ENCODE data around the gene CDKL5.

CDKL5 gene

DNA sequence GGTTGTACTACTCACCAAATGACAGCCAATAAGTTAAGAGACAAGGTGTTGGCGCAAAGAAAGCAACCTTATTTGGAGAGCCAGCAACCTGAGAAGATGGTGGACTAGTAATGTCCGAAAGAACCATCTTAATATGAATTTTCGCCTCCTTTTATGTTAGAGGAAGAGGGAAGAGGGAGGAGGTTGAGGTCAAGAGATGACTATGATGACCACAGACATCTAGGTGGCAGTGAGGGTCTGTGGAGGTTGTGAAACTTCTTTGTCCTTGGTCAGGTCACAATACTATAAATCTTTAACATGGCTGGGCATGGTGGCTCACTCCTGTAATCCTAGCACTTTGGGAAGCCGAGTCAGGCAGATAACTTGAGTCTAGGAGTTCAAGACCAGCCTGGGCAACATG lies 15.4 kb downstream of the CDKL5 start:
- no peak for DNase-seq
- H3K9me3 ChIP-seq (ENCODE audit: severe bottlenecking), result no peaks in the 10 kb centered on the region
- peaks cover 67% of the 10 kb centered on the region for H3K36me3 ChIP-seq
- TF ChIP-seq, protein P1, sequence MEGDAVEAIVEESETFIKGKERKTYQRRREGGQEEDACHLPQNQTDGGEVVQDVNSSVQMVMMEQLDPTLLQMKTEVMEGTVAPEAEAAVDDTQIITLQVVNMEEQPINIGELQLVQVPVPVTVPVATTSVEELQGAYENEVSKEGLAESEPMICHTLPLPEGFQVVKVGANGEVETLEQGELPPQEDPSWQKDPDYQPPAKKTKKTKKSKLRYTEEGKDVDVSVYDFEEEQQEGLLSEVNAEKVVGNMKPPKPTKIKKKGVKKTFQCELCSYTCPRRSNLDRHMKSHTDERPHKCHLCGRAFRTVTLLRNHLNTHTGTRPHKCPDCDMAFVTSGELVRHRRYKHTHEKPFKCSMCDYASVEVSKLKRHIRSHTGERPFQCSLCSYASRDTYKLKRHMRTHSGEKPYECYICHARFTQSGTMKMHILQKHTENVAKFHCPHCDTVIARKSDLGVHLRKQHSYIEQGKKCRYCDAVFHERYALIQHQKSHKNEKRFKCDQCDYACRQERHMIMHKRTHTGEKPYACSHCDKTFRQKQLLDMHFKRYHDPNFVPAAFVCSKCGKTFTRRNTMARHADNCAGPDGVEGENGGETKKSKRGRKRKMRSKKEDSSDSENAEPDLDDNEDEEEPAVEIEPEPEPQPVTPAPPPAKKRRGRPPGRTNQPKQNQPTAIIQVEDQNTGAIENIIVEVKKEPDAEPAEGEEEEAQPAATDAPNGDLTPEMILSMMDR (IDR thresholded peaks at IDR 0.05; ENCODE audit: low read depth, low read length), result no peak
- no peaks in the 10 kb centered on the region for H3K27me3 ChIP-seq (ENCODE audit: insufficient read depth, low read depth, severe bottlenecking)
- no peak overlapping the region for H3K4me3 ChIP-seq (ENCODE audit: low read depth, low read length)
- H3K27ac ChIP-seq, result no peak overlapping the region

DNA sequence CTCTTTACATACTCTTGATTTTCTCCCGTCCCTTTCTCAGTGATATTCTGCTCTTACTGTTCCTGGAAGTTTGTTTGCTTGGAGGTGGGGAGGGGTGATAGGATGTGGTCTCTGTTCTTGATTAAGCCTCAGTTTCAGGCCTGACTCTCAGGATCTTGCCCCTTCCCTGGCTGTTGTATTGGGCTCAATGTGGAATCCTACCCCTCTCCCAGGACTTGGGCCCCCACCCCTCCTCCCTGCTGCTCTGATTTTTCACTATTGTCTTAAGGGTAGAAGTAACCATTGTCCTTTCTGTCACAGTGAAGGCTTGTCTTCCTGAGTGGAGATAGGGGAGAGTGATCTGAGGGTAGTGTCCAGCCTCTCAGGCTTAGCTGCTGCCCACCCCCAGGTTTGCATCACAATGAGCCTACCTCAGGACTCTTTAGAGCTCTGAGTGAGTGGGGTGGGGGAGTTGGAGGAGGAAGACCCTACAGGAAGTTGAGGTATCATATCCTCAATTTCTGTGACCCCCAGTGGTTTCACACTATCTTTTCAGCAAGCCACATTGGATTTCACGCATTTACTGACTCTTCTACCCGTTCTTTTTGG lies 16.5 kb downstream of the CDKL5 start:
- H3K9me3 ChIP-seq (ENCODE audit: severe bottlenecking), result no peaks in the 10 kb centered on the region
- DNase-seq, result no peak
- H3K27me3 ChIP-seq (ENCODE audit: insufficient read depth, low read depth, severe bottlenecking), result no peaks in the 10 kb centered on the region
- peaks cover 69% of the 10 kb centered on the region for H3K36me3 ChIP-seq
- H3K27ac ChIP-seq, result no peak overlapping the region
- TF ChIP-seq, protein P1 (IDR thresholded peaks at IDR 0.05; ENCODE audit: low read depth, low read length), result no peak
- H3K4me3 ChIP-seq (ENCODE audit: low read depth, low read length), result no peak overlapping the region

DNA sequence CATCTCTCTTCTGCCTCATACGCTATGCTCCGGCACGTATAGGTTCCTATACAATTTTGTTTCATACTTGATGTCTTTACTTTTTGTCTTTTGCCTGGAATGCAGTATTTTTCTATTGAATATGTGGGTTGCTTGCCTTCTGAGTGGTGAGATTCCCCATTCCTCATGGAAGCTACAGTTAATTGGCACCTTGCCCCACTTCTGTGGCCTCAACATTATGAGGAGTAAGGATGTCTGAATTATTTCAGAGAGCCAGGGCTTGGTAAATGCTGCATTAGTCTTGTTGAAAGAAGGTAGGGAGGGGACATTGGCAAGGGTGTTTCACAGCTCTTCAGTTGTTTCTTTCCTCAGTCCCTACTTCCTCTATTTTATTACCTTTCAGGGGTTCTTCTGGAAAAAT lies 23.0 kb downstream of the CDKL5 start:
- no peak overlapping the region for H3K27ac ChIP-seq
- DNase-seq, result no peak

DNA sequence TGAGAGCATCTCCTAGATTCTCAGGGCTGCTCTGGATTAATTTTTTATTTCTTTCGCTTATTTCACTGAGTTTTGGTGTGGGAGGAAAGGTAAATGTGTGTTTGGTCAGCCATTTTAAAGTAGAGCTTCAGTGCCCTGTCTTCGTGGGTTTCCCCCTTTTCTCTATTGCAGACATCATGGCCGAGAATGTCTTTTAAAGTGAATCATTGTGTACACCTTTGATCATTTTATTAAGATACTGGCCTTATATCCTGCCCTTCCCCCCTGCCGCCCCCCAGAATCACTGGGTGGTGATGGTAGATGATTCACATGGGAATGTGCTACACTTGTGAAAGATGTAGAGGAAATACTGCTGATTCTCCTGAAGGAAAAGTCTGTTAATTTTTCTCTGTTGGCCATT lies 23.8 kb downstream of the CDKL5 start:
- TF ChIP-seq, protein P1 (IDR thresholded peaks at IDR 0.05; ENCODE audit: low read depth, low read length), result no peak
- Histone ChIP-seq H3K36me3 (peaks cover 59% of the 10 kb centered on the region), H3K9me3 (ENCODE audit: severe bottlenecking) (no peaks in the 10 kb centered on the region), H3K27me3 (ENCODE audit: insufficient read depth, low read depth, severe bottlenecking) (no peaks in the 10 kb centered on the region), H3K27ac (no peak overlapping the region), H3K4me3 (ENCODE audit: low read depth, low read length) (no peak overlapping the region)
- DNase-seq, result no peak

More for the DNA sequence above, 23.0 kb downstream of the CDKL5 start:
- H3K36me3 ChIP-seq, result peaks cover 57% of the 10 kb centered on the region
- no peaks in the 10 kb centered on the region for H3K27me3 ChIP-seq (ENCODE audit: insufficient read depth, low read depth, severe bottlenecking)
- no peak overlapping the region for H3K4me3 ChIP-seq (ENCODE audit: low read depth, low read length)
- no peaks in the 10 kb centered on the region for H3K9me3 ChIP-seq (ENCODE audit: severe bottlenecking)
- TF ChIP-seq, protein P1 (IDR thresholded peaks at IDR 0.05; ENCODE audit: low read depth, low read length), result no peak

DNA sequence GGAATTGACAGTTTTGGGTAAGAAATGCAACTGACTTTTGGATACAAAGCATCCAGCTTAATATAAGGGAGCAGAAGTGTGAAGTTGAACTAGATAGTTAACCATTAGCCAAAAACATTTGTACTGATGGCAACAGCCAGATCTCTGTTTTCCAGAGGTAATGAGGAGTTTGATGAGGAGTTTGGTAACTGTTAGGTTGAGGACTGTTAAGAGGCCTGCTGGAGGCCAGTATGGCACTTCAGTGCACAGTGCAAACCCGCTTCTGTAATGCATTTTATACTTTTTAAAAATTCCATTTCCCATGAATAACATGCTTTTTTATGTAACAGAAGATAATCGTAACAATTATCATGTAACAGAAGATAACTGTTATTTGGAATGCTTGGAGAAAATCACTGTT lies 30.0 kb downstream of the CDKL5 start:
- no peaks in the 10 kb centered on the region for H3K9me3 ChIP-seq (ENCODE audit: severe bottlenecking)
- H3K27ac ChIP-seq, result no peak overlapping the region
- DNase-seq, result no peak
- H3K27me3 ChIP-seq (ENCODE audit: insufficient read depth, low read depth, severe bottlenecking), result no peaks in the 10 kb centered on the region
- H3K4me3 ChIP-seq (ENCODE audit: low read depth, low read length), result no peak overlapping the region
- TF ChIP-seq, protein P1 (IDR thresholded peaks at IDR 0.05; ENCODE audit: low read depth, low read length), result no peak
- peaks cover 63% of the 10 kb centered on the region for H3K36me3 ChIP-seq

DNA sequence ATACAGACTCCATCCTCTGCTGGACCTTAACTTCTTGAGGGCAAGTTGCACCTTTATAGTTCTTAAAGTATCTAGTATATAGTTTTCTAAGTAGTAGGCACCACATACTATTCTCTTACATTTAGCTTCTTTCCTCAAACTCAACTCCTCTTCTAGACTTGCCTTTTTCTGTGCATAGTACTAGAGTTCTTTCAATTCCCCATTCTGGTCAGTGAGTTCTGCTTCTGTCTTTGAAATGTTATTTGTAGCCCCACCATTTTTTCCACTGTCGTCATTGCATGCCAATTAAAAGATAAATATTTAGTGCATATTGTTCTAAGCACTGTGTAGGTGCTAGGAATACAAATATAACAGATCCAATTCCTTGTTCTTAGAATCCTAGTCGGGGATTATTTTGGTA lies 31.6 kb downstream of the CDKL5 start:
- TF ChIP-seq, protein P1 (IDR thresholded peaks at IDR 0.05; ENCODE audit: low read depth, low read length), result no peak
- Histone ChIP-seq H3K4me3 (ENCODE audit: low read depth, low read length) (no peak overlapping the region), H3K27me3 (ENCODE audit: insufficient read depth, low read depth, severe bottlenecking) (no peaks in the 10 kb centered on the region), H3K27ac (no peak overlapping the region), H3K9me3 (ENCODE audit: severe bottlenecking) (no peaks in the 10 kb centered on the region), H3K36me3 (peaks cover 65% of the 10 kb centered on the region)
- DNase-seq, result no peak
